Kidney epithelial cell (primary cell): ENCODE measurements around the gene PHF21A. TPM values are rescaled to one million over a fixed set of nuclear protein-coding genes. Genes with fewer than 3 reads are reported as not detected.

Experiments
- DNase-seq: peaks from one replicate; pipeline ENCODE4 v3.0.0-alpha.2; 2010; ENCODE audit warnings: low read depth
- H3K27me3 ChIP-seq: 2 replicates; pipeline ENCODE4 v1.6.0; 2011; ENCODE audit warnings: low read length; ENCODE audit not compliant: control insufficient read depth, insufficient read depth
- H3K36me3 ChIP-seq: 2 replicates; pipeline ENCODE4 v1.5.1; 2011; ENCODE audit warnings: low read length; ENCODE audit not compliant: control insufficient read depth, insufficient read depth
- H3K4me3 ChIP-seq: 2 replicates; pipeline ENCODE4 v1.5.1; 2011; ENCODE audit warnings: low read depth, mild to moderate bottlenecking, control low read depth, low read length
- total RNA-seq: library from RNA; depleted of rRNA; stranded (reverse); fragments of >200 nt; gene quantifications from 2 replicates; pipeline ENCODE4 v1.2.3, GENCODE V29; 2015
- TF ChIP-seq, protein P1 (sequence below): IDR thresholded peaks from 2 replicates; pipeline ENCODE4 v1.5.1; 2011; ENCODE audit warnings: mild to moderate bottlenecking, moderate library complexity, low read length, control low read depth, inconsistent platforms; ENCODE audit not compliant: insufficient read depth, poor library complexity, severe bottlenecking

Gene PHF21A
- total RNA-seq, 1 donor from 2014 or later = 11.8 TPM

DNA sequence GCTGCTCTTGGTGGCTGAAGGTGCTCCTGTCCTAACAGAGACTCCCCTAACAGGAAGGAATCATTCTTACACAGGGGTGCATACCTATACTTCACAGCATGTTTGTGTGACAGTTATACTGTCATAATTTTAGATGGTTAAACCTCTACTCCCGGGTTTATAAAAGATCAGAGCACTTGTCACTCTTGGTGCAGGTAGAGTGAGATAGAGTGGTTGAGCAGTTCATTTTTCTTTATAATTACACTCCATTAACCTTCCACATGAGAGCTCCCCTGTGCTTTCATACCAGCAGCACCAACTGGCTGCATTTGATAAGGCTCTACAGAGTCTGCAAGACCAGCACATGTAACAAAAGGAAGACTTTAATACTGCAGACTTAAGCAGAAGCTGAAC is 125.9 kb downstream of the PHF21A start:
- TF ChIP-seq, protein P1, sequence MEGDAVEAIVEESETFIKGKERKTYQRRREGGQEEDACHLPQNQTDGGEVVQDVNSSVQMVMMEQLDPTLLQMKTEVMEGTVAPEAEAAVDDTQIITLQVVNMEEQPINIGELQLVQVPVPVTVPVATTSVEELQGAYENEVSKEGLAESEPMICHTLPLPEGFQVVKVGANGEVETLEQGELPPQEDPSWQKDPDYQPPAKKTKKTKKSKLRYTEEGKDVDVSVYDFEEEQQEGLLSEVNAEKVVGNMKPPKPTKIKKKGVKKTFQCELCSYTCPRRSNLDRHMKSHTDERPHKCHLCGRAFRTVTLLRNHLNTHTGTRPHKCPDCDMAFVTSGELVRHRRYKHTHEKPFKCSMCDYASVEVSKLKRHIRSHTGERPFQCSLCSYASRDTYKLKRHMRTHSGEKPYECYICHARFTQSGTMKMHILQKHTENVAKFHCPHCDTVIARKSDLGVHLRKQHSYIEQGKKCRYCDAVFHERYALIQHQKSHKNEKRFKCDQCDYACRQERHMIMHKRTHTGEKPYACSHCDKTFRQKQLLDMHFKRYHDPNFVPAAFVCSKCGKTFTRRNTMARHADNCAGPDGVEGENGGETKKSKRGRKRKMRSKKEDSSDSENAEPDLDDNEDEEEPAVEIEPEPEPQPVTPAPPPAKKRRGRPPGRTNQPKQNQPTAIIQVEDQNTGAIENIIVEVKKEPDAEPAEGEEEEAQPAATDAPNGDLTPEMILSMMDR = no peak
- no peaks in the 10 kb centered on the region for H3K27me3 ChIP-seq
- DNase-seq = no peak
- H3K4me3 ChIP-seq = no peak overlapping the region
- H3K36me3 ChIP-seq = no peaks in the 10 kb centered on the region

DNA sequence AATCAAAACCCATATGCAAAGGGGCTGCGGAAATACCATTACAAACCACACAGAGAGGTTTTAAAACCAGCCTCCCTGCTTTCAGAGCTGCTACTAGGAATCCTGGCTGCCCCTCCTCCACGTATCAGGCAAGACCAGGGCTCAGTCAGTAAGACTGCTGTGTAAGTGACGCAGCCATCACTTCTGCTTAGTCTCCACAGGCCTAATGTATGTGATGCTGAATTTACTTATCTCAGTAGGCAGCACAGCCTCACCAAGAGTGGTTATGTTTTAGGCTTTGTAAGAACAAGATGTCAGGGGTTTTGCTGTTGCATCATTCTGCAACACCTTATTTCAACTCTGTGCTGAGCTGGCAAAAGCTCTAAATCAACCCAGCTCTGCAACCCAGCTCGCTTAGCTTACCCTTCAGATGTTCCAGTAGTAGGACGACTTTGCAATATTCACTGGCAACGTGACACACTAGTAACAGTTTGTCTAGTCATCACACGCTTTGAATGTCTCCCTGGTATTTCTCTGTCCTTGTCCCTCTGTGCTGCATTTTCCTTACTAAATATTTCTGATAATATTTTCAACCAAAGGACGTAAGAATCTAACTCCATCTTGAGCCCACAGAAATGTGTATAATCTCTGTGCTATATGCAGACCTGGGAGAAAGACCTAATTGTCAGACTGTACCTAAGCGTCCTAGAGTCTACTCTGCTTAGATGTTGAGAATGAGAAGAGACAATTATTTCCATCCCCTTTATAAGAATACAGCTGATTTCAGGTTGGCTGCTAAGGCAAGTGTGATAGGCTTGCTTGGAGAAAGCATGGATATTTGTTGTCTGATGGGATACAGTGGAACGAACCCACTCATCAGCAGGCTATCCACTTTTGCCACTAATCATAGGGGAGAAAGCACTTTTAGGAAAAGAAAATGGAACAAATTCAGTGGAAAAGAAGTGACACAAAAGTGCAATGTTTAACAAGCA is 126.6 kb downstream of the PHF21A start:
- no peak overlapping the region for H3K4me3 ChIP-seq
- DNase-seq = no peak
- H3K27me3 ChIP-seq = no peaks in the 10 kb centered on the region
- no peaks in the 10 kb centered on the region for H3K36me3 ChIP-seq
- TF ChIP-seq, protein P1 = no peak

DNA sequence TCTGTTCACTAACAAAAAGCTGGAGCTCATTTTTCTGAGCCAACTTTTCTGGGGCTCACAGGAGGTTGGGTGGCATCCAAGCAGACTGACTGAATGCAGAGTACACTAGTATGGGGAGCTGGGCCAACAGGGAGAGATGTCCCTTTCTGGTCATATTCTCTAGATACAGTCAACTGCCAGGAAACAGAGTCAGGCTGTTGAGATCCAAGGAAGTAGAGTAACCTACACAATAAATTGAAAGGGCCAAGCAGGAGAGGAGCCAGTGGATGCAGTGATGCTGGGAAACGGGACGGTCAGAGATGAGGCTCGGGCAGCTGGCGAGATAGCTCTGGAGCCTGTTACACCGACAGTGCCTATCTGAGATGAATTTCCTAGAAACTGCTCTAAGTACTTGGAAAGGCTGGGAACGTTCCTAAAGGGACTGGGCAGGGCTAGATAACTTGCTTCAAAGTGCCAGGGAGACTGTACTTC is 127.7 kb downstream of the PHF21A start:
- no peak overlapping the region for H3K4me3 ChIP-seq
- TF ChIP-seq, protein P1 = no peak
- no peak for DNase-seq
- H3K36me3 ChIP-seq = no peaks in the 10 kb centered on the region
- H3K27me3 ChIP-seq = no peaks in the 10 kb centered on the region

DNA sequence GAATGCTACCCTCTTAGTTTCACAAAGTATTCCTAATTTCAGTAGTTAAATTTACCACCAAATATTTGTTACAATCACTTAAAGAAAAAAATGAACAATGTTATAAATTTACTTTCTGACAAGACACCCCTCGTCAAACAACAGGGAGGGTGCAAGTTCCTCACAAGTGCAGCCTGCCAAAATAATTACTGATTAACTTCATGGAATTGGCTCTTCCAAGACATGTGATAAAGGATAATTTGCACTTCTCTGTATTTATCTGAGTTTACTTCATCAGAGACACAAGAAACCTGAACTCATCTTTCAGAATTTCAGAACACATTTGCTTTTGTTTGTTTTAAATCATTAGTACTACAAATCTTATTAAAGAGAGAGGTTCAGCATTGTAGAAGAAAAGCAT is 132.3 kb downstream of the PHF21A start:
- Histone ChIP-seq H3K27me3 (no peaks in the 10 kb centered on the region), H3K36me3 (no peaks in the 10 kb centered on the region), H3K4me3 (no peak overlapping the region)
- DNase-seq = no peak
- TF ChIP-seq, protein P1 = no peak

DNA sequence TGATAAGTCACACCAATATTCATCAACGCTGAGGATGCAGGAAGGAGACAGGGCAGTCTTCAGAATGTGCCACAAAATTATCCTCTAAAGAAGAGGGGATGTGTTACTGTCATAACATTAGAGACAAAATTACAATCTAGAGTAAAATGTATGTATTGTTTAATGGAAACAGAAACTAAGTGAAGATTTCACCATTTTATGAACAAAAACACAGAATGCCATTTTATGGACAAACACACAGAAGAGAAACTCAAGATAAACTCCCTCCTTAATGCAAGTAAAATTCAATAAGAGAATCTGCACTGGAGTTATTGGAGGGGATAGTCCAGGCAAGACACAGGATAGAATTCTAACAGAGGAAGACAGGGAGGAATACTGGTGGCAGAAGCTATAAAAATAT is 136.0 kb downstream of the PHF21A start:
- Histone ChIP-seq H3K36me3 (no peaks in the 10 kb centered on the region), H3K4me3 (no peak overlapping the region), H3K27me3 (no peaks in the 10 kb centered on the region)
- no peak for DNase-seq
- TF ChIP-seq, protein P1 = no peak
